RWPE2 (cell line): ENCODE data around the gene PDE9A.

Source experiments
- ATAC-seq: fragments of 200-7000 bp; cut with Tn5 transposase; 3 replicates; pipeline ENCODE4 v1.9.1; 2021; ENCODE audit warnings: low read depth
- DNase-seq: peaks from one replicate; pipeline ENCODE4 v3.0.0-alpha.2; 2020; ENCODE audit warnings: low spot score
- H3K27ac ChIP-seq: fragments of 450-650 bp; 2 replicates; pipeline ENCODE4 v1.5.1; 2017; ENCODE audit warnings: mild to moderate bottlenecking; ENCODE audit not compliant: poor library complexity, severe bottlenecking
- H3K27me3 ChIP-seq: fragments of 250-450 bp; sonication (Bioruptor Pico); 2 replicates; pipeline ENCODE4 v1.5.1; 2021; ENCODE audit warnings: mild to moderate bottlenecking, moderate library complexity; ENCODE audit not compliant: insufficient read depth, poor library complexity, severe bottlenecking
- H3K36me3 ChIP-seq: fragments of 250-450 bp; sonication (Bioruptor Pico); 2 replicates; pipeline ENCODE4 v1.5.1; 2020; ENCODE audit warnings: low read depth, mild to moderate bottlenecking, moderate library complexity
- H3K4me1 ChIP-seq: fragments of 250-450 bp; sonication (Bioruptor Pico); 2 replicates; pipeline ENCODE4 v1.5.1; 2021; ENCODE audit warnings: mild to moderate bottlenecking, moderate library complexity; ENCODE audit not compliant: insufficient read depth, poor library complexity, severe bottlenecking
- H3K4me3 ChIP-seq: fragments of 250-450 bp; sonication (Bioruptor Pico); 2 replicates; pipeline ENCODE4 v1.5.1; 2021; ENCODE audit warnings: mild to moderate bottlenecking, moderate library complexity; ENCODE audit not compliant: severe bottlenecking
- H3K9me3 ChIP-seq: fragments of 250-450 bp; sonication (Bioruptor Pico); 2 replicates; pipeline ENCODE4 v1.5.1; 2021; ENCODE audit warnings: mild to moderate bottlenecking, moderate library complexity; ENCODE audit not compliant: severe bottlenecking
- CTCF ChIP-seq: fragments of 450-650 bp; IDR thresholded peaks from one replicate; pipeline ENCODE4 v1.5.1; 2017; ENCODE audit warnings: mild to moderate bottlenecking, moderate library complexity; ENCODE audit not compliant: poor library complexity, severe bottlenecking

The PDE9A gene

DNA sequence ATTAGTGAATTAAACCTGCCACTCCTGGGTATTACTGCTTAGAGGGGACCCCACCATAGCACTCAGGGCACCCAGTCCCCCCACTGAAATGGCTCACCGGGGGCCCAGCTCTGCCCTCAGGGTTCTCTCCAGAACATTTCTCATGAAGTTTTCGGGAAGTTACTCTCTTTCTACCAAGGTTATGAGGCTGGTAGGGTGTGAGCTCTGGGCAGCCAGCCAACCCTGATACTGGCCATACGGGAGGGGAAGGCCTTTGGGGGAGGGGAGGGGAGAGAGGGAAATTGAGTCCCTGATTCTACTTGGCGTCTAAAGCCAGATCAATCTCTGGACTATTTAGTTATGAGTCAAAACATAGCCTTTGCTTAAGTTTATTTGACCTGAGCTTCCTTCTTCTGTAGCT is 12.9 kb upstream of the PDE9A start:
- Histone ChIP-seq H3K36me3 (no peaks in the 10 kb centered on the region), H3K4me3 (no peak overlapping the region), H3K4me1 (peaks cover 24% of the 10 kb centered on the region), H3K9me3 (no peaks in the 10 kb centered on the region), H3K27me3 (peaks cover 3% of the 10 kb centered on the region), H3K27ac (no peak overlapping the region)
- no peak for TF ChIP-seq CTCF
- ATAC-seq (no peak), DNase-seq (no peak)

DNA sequence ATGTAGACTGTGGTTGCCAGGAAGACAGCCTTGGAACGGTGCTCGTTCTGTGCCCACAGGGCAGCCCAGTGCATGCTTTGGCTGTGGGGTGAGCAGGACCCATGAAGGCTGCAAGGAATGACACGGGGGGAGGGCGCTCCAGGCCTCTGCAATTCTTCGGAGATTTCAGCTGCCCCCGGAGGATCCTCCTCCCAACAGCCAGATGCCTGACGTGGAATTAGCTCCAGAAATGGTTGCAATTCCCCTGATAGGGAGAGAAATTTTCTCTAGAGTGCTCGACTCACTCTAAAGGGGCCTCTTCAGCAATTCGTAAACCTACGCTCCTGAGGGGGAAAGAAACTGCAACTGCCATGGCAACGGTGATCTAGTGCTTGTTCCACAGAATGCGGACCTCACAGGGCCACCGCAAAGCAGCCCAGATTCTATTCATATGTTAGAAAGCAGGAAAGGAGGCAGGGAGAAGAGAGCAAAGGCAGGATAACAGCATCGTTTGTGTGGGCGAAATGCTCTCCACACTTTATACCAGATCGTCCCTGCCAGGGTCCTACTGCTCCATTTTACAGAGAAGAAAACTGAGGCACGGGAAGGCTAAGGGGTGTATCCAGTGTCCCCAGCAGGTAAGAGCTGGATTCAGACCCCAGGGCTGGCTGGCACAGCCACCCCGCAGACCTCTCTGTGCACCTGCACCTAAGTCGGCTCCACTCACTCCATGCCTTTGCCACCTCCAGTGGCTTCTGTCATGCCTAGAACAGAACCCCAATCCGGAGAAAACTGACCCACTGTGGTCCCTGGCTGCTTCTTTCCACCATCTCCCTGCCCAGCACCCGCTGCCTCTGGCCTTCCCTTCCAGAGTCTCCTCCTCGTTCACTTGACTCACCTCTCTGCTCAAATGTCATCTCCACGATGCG is 11.9 kb upstream of the PDE9A start:
- TF ChIP-seq CTCF: no peak
- Histone ChIP-seq H3K4me1 (peaks cover 16% of the 10 kb centered on the region), H3K9me3 (no peaks in the 10 kb centered on the region), H3K36me3 (no peaks in the 10 kb centered on the region), H3K27ac (no peak overlapping the region), H3K4me3 (no peak overlapping the region), H3K27me3 (peaks cover 3% of the 10 kb centered on the region)
- ATAC-seq (no peak), DNase-seq (no peak)

DNA sequence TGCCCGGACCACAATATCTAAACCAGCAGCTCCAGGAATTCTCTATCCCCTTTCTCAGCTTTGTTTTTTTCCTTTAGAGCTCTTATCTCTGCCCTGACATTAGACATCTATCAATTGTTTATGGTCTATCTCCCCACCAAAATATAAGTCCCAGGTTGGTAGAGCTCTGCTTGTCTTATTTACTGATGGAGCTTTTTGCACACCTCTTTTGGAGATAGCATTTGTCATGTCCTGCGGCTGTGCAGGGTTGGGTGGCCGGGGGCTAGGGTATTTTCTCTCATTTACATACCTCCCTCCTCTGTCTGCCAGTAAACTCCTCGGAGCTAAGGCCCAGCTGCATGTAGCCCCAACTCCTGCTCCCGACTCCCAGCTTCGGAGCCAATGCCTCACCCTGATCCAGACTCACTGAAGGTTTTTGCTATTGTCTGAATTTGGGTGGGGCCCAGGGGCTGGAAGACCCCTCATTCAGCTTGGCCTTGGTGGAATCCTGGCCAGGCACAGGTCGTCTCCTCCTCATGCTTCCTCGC is 11.1 kb upstream of the PDE9A start:
- Histone ChIP-seq H3K27ac (no peak overlapping the region), H3K9me3 (no peaks in the 10 kb centered on the region), H3K36me3 (no peaks in the 10 kb centered on the region), H3K27me3 (peaks cover 3% of the 10 kb centered on the region), H3K4me1 (peaks cover 11% of the 10 kb centered on the region), H3K4me3 (no peak overlapping the region)
- no peak for DNase-seq
- ATAC-seq: no peak
- no peak for TF ChIP-seq CTCF

DNA sequence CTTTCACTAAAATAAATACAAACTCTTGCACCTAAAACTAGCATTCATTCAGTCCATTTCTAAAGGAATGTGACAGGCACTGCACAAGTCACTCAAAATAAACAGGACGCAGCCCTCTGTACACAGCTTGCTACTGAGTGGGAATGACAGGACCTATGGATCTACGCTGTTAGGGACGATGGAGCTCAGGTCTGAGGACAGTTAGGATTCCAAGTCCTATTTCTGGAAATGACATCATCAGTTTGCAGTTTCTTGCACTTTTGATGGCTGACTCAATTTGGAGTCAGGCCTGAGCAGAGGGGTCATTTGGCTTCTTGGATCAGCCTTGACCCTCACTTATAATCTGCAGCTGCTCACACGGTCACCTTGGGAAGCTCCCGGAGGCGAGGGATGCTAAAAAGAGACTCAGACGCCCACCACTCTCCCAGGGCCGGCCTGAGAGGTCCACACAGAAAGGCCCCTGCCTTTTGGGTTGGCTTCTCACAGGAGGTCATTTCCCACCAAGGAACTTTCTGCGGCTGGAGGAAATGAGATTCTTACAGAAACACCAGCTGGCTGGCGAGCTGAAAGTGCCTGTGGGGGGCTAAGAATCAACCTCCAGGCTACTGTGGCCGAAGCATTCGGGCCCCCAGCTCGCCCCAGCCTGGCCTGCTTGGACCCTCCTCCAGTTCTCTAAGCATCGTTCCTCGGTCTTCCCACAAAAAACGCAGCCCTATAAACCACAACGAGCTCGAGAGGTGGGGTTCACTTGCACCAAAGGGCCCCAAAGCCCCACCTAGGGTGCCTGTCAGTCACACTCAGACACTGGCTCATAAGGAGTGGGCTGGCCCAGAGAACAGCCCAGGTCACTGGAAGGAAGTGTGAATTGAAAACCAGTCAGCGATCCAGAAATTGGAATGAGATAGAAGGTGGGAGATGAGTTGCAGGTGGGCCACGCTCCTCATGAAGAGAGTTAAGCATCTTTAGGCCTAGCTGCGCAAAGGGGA is 8.9 kb upstream of the PDE9A start:
- Histone ChIP-seq H3K9me3 (no peaks in the 10 kb centered on the region), H3K27ac (no peak overlapping the region), H3K27me3 (peaks cover 3% of the 10 kb centered on the region), H3K36me3 (no peaks in the 10 kb centered on the region), H3K4me3 (no peak overlapping the region), H3K4me1 (peaks cover 11% of the 10 kb centered on the region)
- no peak for TF ChIP-seq CTCF
- DNase-seq (no peak), ATAC-seq (no peak)
